ENCODE measurements around the gene PRR35. TPM values are rescaled to one million over a fixed set of nuclear protein-coding genes. Genes with fewer than 3 reads are reported as not detected.

The PRR35 gene
- total RNA-seq, 1 experiment from 2014 or later, result not detected

GRCh38 chr16:568401-569258, 8.4 kb downstream of the PRR35 start:
- no peak overlapping the region for H3K27ac ChIP-seq
- no peaks in the 10 kb centered on the region for H3K27me3 ChIP-seq (replicated peaks)
- H3K9me3 ChIP-seq (replicated peaks), result 0 out of 2 replicates have a peak, but pooled peaks cover 4% of the 10 kb centered on the region
- DNase-seq (ENCODE audit: low read depth in 1 of 2, low spot score in 2 of 2), result no peak
- H3K4me3 ChIP-seq, result no peak overlapping the region; the same call in 1 of the 2 replicates
- peaks cover 8% of the 10 kb centered on the region for H3K36me3 ChIP-seq
- H3K4me1 ChIP-seq (replicated peaks), result peaks cover 13% of the 10 kb centered on the region

DNA sequence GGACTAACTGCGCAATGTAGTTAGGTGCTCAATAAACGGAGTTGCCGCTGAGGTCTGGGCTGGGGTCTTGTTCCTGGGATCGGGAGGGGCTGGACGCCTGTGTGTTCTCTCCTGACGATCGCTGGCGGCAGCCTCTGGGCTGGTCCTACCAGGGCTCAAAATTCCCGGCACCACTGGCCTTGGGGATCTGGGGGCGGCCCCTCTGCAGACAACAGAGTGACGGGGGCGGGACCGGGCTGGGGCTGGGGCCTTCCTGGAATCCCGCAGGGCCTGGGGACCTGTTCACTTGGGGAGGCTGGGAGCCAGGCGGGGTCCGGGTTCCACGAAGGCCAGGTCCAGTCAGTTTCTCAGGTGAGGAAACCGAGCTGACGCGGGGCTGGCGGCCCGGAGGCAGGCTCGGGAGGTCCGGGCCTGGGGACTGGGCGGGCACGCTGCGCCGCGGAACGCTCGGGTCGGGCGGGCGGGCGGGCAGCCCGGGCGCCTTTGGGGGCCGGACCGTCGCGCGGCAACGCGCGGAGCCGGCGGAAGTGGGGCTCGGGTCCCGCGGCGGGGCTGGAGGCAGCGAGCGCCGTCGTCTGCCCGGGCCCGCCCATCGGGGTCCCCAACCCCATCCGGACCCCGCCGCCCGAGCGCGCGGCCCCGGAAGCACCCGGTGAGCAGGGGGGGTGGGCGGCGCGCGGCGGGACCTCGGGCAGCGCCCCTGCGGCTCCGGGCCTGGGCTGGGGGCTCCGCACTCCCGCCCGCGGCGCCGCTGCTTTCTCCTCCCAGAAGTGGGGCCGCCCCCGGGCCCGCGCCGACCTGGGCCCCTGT, 9.5 kb downstream of the PRR35 start, which contains the start of gene PIGQ:
Gene PIGQ (plus strand): TSS at position 524 of the 810 bp plus-strand sequence. CDS start 4,107 bp downstream, outside the sequence.
- DNase-seq (ENCODE audit: low read depth in 1 of 2, low spot score in 2 of 2), result peak; percentile 69 to 81

DNA sequence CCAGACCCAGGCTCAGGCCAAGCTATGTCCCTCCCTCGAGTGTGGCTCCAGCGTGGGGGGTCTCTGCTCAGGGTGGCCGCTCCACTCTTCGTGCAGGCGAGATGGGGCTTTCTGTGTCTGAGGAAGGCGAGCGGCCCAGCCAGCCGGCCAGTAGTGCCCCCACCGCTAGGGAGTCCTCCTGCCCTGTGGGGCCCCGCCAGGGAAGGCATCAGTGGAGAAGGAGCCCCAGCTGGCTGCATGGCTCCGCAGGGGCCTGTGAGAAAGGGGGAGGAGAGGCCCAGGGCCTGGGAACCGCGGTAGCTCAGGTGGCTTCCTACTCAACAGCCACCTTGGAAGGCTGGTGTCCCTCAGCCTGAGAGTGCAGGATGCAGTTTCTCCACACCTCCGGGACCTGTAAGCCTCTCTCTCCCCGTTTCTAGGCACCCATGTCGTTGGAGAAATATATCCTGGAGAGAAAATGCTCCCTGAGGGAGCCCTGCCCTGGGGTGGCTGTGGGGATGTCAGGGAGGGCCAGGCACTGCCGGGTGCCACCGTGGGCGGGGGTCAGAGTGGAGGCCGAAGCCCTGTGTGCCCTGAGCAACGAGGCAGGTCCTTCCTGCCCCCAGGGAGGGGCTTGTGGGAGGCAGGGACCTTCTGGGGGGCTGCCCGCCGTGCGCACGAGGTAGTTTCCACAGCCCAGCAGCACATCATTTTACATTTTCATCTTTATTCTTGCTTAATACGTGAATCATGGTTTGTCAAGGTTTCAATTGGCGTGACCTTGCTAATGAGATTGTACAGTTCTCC, 12.9 kb downstream of the PRR35 start:
- Histone ChIP-seq H3K4me1 (replicated peaks) (peaks cover 13% of the 10 kb centered on the region), H3K36me3 (peaks cover 34% of the 10 kb centered on the region), H3K27ac (no peak overlapping the region), H3K27me3 (replicated peaks) (no peaks in the 10 kb centered on the region), H3K9me3 (replicated peaks) (0 out of 2 replicates have a peak, but pooled peaks cover 4% of the 10 kb centered on the region), H3K4me3 (no peak overlapping the region)
- no peak for DNase-seq (ENCODE audit: low read depth in 1 of 2, low spot score in 2 of 2)

More for the DNA sequence above, 9.5 kb downstream of the PRR35 start, which contains the start of gene PIGQ:
- 0 out of 2 replicates have a peak, but pooled peaks cover 4% of the 10 kb centered on the region for H3K9me3 ChIP-seq (replicated peaks)
- H3K36me3 ChIP-seq, result peaks cover 18% of the 10 kb centered on the region
- peak within 1 kb of the TSS; percentile 99 for H3K4me3 ChIP-seq
- peak within 1 kb of the TSS; percentile 63 for H3K27ac ChIP-seq
- H3K4me1 ChIP-seq (replicated peaks), result peaks cover 13% of the 10 kb centered on the region
- no peaks in the 10 kb centered on the region for H3K27me3 ChIP-seq (replicated peaks)

DNA sequence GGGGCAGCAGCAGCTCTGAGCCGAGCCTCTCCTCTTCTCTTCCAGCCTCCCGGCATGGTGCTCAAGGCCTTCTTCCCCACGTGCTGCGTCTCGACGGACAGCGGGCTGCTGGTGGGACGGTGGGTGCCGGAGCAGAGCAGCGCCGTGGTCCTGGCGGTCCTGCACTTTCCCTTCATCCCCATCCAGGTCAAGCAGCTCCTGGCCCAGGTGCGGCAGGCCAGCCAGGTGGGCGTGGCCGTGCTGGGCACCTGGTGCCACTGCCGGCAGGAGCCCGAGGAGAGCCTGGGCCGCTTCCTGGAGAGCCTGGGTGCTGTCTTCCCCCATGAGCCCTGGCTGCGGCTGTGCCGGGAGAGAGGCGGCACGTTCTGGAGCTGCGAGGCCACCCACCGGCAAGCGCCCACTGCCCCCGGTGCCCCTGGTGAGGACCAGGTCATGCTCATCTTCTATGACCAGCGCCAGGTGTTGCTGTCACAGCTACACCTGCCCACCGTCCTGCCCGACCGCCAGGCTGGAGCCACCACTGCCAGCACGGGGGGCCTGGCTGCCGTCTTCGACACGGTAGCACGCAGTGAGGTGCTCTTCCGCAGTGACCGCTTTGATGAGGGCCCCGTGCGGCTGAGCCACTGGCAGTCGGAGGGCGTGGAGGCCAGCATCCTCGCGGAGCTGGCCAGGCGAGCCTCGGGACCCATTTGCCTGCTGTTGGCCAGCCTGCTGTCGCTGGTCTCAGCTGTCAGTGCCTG, 14.0 kb downstream of the PRR35 start:
- H3K36me3 ChIP-seq, result peaks cover 34% of the 10 kb centered on the region
- H3K4me3 ChIP-seq, result no peak overlapping the region
- no peaks in the 10 kb centered on the region for H3K27me3 ChIP-seq (replicated peaks)
- H3K9me3 ChIP-seq (replicated peaks), result 0 out of 2 replicates have a peak, but pooled peaks cover 4% of the 10 kb centered on the region
- H3K4me1 ChIP-seq (replicated peaks), result peaks cover 10% of the 10 kb centered on the region
- H3K27ac ChIP-seq, result no peak overlapping the region
- no peak for DNase-seq (ENCODE audit: low read depth in 1 of 2, low spot score in 2 of 2)

- Histone ChIP-seq H3K27ac (no peak overlapping the region), H3K36me3 (peaks cover 32% of the 10 kb centered on the region), H3K27me3 (replicated peaks) (no peaks in the 10 kb centered on the region), H3K9me3 (replicated peaks) (no peaks in the 10 kb centered on the region), H3K4me1 (replicated peaks) (peaks cover 3% of the 10 kb centered on the region; the same call in 1 of the 2 replicates), H3K4me3 (no peak overlapping the region)
- no peak for DNase-seq (ENCODE audit: low read depth in 1 of 2, low spot score in 2 of 2)
Observed at GRCh38 chr16:575354-576196, 15.4 kb downstream of the PRR35 start.

DNA sequence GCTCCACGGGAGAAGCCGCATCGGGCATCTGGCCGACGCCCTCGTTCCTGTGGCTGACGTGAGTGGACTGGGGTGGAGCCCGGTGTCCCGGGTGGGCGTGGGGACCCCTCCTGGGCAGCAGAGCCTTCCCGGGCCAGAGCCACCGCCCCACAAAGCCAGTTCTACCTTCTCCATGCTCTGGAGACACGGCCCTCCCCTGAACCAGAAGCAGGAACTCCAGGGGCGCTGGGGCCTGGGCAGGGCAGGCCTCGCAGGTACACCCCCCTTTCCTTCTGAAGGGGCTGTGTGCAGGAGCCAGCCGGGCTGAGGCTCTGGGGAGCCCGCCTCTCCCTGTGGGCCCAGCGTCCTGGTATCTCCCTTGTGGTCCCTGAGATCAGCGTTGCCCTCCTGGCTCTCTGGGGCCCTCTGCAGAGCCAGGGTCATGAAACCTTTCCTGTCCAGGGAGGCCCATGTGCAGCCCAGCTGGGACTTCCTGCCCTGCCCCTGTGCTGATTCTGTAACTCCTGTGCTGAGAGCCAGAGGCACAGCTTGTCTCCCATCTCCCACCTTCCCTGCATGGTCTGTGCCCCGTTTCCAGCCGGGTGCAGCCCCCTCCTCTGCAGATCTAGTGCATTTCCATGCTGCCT, 16.1 kb downstream of the PRR35 start:
- Histone ChIP-seq H3K27ac (no peak overlapping the region), H3K36me3 (peaks cover 32% of the 10 kb centered on the region), H3K9me3 (replicated peaks) (no peaks in the 10 kb centered on the region), H3K4me1 (replicated peaks) (no peaks in the 10 kb centered on the region), H3K27me3 (replicated peaks) (no peaks in the 10 kb centered on the region), H3K4me3 (no peak overlapping the region)
- no peak for DNase-seq (ENCODE audit: low read depth in 1 of 2, low spot score in 2 of 2)

- no peak overlapping the region for H3K4me3 ChIP-seq
- no peaks in the 10 kb centered on the region for H3K9me3 ChIP-seq (replicated peaks)
- peaks cover 32% of the 10 kb centered on the region for H3K36me3 ChIP-seq
- H3K27ac ChIP-seq, result no peak overlapping the region
- no peaks in the 10 kb centered on the region for H3K4me1 ChIP-seq (replicated peaks)
- H3K27me3 ChIP-seq (replicated peaks), result no peaks in the 10 kb centered on the region
- DNase-seq (ENCODE audit: low read depth in 1 of 2, low spot score in 2 of 2), result no peak
Observed at GRCh38 chr16:576823-577201, 16.6 kb downstream of the PRR35 start.

GRCh38 chr16:577796-578195, 17.6 kb downstream of the PRR35 start:
- no peak overlapping the region for H3K27ac ChIP-seq
- H3K9me3 ChIP-seq (replicated peaks), result no peaks in the 10 kb centered on the region
- H3K4me3 ChIP-seq, result no peak overlapping the region
- H3K27me3 ChIP-seq (replicated peaks), result no peaks in the 10 kb centered on the region
- H3K36me3 ChIP-seq, result peaks cover 28% of the 10 kb centered on the region
- DNase-seq (ENCODE audit: low read depth in 1 of 2, low spot score in 2 of 2), result no peak
- no peaks in the 10 kb centered on the region for H3K4me1 ChIP-seq (replicated peaks)

DNA sequence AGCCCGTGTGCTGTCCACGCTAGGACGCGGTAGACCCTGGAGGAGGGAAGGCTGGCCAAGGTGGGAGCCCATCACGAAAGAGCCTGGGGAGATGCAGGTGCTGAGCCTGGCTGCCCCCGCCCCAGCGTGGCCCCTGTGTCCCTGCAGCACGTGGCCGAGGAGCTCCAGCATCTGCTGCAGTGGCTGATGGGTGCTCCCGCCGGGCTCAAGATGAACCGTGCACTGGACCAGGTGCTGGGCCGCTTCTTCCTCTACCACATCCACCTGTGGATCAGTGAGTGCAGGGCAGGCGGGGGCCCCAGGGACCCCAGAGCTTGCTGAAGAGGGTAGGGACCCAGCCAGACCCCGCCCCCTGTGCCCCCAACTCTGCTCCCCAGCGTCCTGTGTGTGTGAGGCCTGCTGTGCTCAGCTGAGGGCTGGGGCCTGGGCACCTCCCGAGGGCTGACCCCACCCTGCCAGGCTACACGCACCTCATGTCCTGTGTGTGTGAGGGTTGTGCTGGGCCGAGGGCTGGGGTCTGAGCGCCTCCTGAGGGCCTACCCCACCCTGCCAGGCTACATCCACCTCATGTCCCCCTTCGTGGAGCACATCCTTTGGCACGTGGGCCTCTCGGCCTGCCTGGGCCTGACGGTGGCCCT, 18.2 kb downstream of the PRR35 start:
- no peak for DNase-seq (ENCODE audit: low read depth in 1 of 2, low spot score in 2 of 2)
- Histone ChIP-seq H3K27ac (no peak overlapping the region), H3K36me3 (peaks cover 28% of the 10 kb centered on the region), H3K27me3 (replicated peaks) (no peaks in the 10 kb centered on the region), H3K4me1 (replicated peaks) (no peaks in the 10 kb centered on the region), H3K9me3 (replicated peaks) (no peaks in the 10 kb centered on the region), H3K4me3 (no peak overlapping the region)

GRCh38 chr16:578870-579405, 18.7 kb downstream of the PRR35 start:
- no peak overlapping the region for H3K27ac ChIP-seq
- no peak for DNase-seq (ENCODE audit: low read depth in 1 of 2, low spot score in 2 of 2)
- H3K4me3 ChIP-seq, result no peak overlapping the region
- peaks cover 26% of the 10 kb centered on the region for H3K36me3 ChIP-seq
- no peaks in the 10 kb centered on the region for H3K9me3 ChIP-seq (replicated peaks)
- no peaks in the 10 kb centered on the region for H3K4me1 ChIP-seq (replicated peaks)
- H3K27me3 ChIP-seq (replicated peaks), result no peaks in the 10 kb centered on the region

Measured in SJSA1 (cell line).